Testis (tissue), 2 donors: Measurements from ENCODE around the gene GATA6.

ENCODE experiments used
- CTCF ChIP-seq, 3 experiments: fragments of 450-650 bp in 2 of 3; fragments of 200-600 bp in 1 of 3; sonication (generic) in 1 of 3; IDR thresholded peaks; one replicate each; pipeline ENCODE4 v1.5.1; 2016 to 2019; ENCODE audit warnings: antibody characterized with exemption in 3 of 3, mild to moderate bottlenecking in 2 of 3, moderate library complexity in 1 of 3
- POLR2A ChIP-seq: fragments of 450-650 bp; IDR thresholded peaks from one replicate; pipeline ENCODE4 v1.6.1; 2017; ENCODE audit warnings: antibody characterized with exemption, mild to moderate bottlenecking, moderate library complexity

GRCh38 chr18:22207021-22207758 lies 37.8 kb downstream of the GATA6 start:
- no peak for TF ChIP-seq POLR2A
- no peak for TF ChIP-seq CTCF (IDR thresholded peaks at IDR 0.05)
